NB4 (cell line): Measurements from ENCODE around the gene GPATCH8.

Experiments
- DNase-seq: peaks from one replicate; pipeline ENCODE4 v3.0.0; 2010; ENCODE audit warnings: low read depth
- H3K4me3 ChIP-seq: one replicate; pipeline ENCODE4 v1.5.1; 2011; ENCODE audit warnings: mild to moderate bottlenecking, low read depth, low read length, moderate library complexity
- MYC ChIP-seq: IDR thresholded peaks from 2 replicates; pipeline ENCODE4 v1.6.1; 2011; ENCODE audit warnings: low read depth, low read length
- POLR2A ChIP-seq: IDR thresholded peaks from 2 replicates; pipeline ENCODE4 v1.6.1; 2011; ENCODE audit warnings: mild to moderate bottlenecking; ENCODE audit not compliant: insufficient read length; ENCODE audit errors: extremely low read depth
- TF ChIP-seq, protein P1 (sequence below): IDR thresholded peaks from one replicate; pipeline ENCODE4 v1.5.1; 2012; ENCODE audit warnings: low read depth, low read length
- TF ChIP-seq, protein P2 (sequence below): IDR thresholded peaks from 2 replicates; pipeline ENCODE4 v1.6.1; 2011; ENCODE audit warnings: low read depth, low read length

The GPATCH8 gene

DNA sequence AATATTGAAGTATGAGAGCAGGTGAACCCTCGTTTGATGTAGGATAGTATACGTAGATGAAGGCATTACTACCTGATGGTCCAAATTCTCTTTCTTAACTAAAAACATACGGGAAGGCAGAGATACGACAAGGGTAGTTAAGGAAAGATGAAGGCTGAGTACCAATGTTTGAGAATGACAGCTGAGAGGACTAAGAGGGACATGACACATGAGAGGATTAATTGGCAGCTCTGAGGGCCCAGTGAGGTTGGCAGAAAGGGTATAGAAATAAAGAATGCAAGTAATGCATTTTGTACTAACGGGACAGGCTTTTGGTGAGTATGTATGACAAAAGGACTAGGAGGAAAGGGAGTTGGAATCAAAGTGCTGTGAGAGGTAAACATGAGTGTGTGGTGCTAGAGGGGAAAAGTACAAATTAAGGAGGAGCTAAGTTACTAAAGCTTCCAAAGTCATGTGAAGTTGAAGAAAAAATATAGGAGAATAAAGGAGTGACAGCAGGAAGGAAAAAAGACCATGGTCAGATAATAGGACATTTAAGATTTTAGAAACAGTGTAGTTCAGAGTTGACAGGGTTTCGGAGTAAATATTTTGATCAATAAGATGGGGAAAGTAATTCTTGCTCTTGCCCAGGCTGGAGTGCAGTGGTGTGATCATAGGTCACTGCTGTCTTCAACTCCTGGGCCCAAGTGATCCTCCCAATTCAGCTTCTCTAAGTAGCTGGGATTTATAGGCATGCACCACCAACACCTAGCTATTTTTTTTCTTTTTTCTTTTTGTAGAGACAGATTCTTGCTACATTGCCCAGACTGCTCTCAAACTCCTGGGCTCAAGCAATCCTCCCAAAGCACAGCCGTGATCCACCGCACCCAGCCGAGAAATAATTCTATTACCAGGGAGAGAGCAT lies 70.7 kb downstream of the GPATCH8 start:
- DNase-seq = no peak
- TF ChIP-seq, protein P1, sequence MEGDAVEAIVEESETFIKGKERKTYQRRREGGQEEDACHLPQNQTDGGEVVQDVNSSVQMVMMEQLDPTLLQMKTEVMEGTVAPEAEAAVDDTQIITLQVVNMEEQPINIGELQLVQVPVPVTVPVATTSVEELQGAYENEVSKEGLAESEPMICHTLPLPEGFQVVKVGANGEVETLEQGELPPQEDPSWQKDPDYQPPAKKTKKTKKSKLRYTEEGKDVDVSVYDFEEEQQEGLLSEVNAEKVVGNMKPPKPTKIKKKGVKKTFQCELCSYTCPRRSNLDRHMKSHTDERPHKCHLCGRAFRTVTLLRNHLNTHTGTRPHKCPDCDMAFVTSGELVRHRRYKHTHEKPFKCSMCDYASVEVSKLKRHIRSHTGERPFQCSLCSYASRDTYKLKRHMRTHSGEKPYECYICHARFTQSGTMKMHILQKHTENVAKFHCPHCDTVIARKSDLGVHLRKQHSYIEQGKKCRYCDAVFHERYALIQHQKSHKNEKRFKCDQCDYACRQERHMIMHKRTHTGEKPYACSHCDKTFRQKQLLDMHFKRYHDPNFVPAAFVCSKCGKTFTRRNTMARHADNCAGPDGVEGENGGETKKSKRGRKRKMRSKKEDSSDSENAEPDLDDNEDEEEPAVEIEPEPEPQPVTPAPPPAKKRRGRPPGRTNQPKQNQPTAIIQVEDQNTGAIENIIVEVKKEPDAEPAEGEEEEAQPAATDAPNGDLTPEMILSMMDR = no peak
- no peak for TF ChIP-seq MYC
- TF ChIP-seq, protein P2, sequence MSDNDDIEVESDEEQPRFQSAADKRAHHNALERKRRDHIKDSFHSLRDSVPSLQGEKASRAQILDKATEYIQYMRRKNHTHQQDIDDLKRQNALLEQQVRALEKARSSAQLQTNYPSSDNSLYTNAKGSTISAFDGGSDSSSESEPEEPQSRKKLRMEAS = no peak
- no peak for TF ChIP-seq POLR2A
- no peak overlapping the region for H3K4me3 ChIP-seq

DNA sequence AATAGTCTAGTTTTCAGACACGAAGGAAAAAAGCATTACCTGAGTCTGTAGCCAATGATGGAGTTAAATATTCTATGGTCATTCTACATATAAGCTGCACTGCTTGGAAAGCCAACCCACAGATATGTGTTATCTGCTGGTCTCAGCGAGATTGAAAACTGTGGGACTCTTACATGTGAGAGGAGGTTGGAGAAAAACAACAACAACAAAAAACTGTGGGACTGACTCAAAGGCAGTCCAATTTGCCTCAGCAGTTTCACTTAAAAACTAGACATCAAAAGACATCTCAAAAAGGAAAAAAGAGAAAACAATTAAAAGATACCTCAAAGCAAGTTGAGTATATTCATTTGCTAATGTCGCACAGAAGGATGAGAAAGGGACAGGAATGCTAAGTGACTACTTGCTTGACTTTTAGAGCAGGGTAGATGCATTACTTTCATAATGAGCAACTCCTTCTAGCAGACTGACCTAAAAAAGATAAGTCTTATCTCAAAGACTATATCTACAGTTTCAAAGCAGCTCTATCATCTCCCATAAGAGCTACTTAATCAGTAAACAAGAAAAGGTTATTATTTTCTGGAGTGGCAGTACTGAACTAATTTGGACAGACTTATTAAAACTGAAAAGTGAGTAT lies 78.3 kb downstream of the GPATCH8 start:
- DNase-seq = no peak
- H3K4me3 ChIP-seq = no peak overlapping the region
- TF ChIP-seq, protein P1 = no peak
- TF ChIP-seq, protein P2 = no peak
- TF ChIP-seq MYC (no peak), POLR2A (no peak)

DNA sequence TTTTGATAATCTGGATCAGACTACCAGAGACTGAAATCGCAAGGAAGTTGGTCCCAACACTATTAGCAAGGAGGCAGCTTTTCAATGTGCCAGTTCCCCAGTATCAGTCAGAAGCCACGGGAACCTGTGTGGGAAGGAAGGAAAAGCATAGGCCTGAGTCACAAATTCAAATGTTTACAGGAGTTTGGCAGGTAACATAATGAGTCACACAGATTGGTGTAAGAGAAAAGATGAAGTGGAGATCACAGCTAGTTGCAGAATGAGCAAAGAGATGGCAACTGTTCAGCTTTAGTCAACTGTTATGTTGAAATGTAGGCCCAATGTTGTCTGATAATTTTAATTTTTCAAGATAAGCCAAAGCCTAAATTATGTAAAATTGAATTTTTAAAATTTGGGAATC lies 85.7 kb downstream of the GPATCH8 start:
- no peak overlapping the region for H3K4me3 ChIP-seq
- no peak for DNase-seq
- TF ChIP-seq, protein P2 = no peak
- TF ChIP-seq, protein P1 = no peak
- TF ChIP-seq MYC (no peak), POLR2A (no peak)

DNA sequence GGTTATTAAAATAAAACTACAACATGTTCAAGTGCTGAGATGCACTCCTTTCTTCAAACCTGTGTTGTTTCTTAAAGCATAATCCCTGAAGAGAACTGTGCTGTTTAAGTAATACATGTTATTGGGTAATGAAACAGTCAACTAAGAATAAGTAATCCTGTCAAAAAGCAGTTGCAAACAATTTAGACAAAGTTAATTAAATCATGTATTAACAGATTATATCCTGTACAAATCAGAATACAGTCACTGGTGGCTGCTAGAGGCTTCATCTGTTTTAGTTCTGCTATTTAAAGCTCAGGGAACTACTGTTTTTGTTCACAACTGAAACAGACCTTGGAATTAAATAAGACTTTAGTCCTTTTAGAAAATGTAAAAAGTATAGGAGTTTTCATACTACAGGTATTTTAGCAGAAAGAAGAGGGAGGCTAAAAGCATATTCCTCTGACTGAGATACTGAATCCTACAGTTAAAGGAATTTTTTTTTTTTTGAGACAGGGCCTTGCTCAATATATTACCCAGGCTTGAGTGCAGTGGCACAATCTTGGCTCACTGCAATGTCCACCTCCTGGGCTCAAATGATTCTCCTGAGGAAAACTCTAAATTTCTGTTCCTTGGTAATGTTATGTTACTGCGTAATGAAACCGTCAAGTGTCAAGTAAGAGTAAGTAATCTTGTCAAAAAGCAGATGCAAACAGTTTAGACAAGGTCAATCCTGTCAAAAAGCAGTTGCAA lies 86.5 kb downstream of the GPATCH8 start:
- no peak for DNase-seq
- TF ChIP-seq MYC (no peak), POLR2A (no peak)
- TF ChIP-seq, protein P1 = no peak
- TF ChIP-seq, protein P2 = no peak
- no peak overlapping the region for H3K4me3 ChIP-seq

DNA sequence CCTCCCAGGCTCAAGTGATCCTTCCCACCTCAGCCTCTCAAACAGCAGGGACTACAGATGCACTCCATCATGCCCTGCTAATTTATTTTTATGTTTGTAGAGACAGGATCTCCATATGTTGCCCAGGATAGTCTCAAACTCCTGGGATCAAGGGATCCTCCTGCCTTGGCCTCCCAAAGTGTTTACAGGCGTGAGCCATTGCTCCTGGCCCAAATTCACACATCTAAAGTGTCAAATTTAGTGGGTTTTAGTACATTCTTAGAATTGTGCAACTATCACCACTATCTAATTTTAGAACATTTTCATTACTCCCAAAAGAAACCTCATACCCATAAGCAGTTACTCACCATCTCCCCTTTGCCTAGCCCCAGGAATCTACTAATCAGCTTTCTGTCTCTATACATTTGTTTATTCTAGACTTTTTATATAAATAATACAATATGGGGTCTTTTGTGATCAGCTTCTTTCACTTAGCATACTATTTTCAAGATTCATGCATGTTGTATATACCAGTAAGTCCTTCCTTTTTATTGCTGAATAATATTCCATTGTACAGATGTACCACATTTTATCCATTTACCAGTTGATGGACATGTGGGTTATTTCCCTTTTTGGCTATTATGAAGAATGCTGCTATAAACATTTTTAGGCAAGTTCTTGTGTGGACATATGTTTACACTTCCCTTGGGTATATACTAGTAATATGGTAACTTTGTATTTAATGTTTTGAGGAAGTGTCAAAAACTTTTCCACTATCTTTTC lies 88.6 kb downstream of the GPATCH8 start:
- no peak overlapping the region for H3K4me3 ChIP-seq
- TF ChIP-seq, protein P1 = no peak
- TF ChIP-seq POLR2A = no peak
- no peak for DNase-seq
